DOHH2 (cell line): ENCODE data around the gene LOXHD1.

Experiments
- H3F3A ChIP-seq: fragments of 200-600 bp; sonication (generic), shearing (Covaris generic); 2 replicates; pipeline ENCODE4 v1.6.0; 2016; ENCODE audit warnings: antibody characterized with exemption, mild to moderate bottlenecking; ENCODE audit not compliant: control insufficient read depth, insufficient read depth
- H3K27ac ChIP-seq: fragments of 200-600 bp; sonication (generic); 2 replicates; pipeline ENCODE4 v1.5.1; 2014; ENCODE audit warnings: low read depth, mild to moderate bottlenecking, low read length, moderate library complexity
- H3K27me3 ChIP-seq: fragments of 200-600 bp; sonication (generic); 2 replicates; pipeline ENCODE4 v1.6.1; 2014; ENCODE audit warnings: mild to moderate bottlenecking, low read length, mixed read lengths; ENCODE audit not compliant: control insufficient read depth
- H3K36me3 ChIP-seq: fragments of 200-600 bp; sonication (generic); 2 replicates; pipeline ENCODE4 v1.6.1; 2014; ENCODE audit warnings: mild to moderate bottlenecking, low read length, moderate library complexity, mixed read lengths; ENCODE audit not compliant: control insufficient read depth
- H3K4me1 ChIP-seq: fragments of 200-600 bp; sonication (generic); 2 replicates; pipeline ENCODE4 v1.6.1; 2014; ENCODE audit warnings: mild to moderate bottlenecking, low read length, mixed read lengths; ENCODE audit not compliant: control insufficient read depth
- H3K4me2 ChIP-seq: fragments of 200-600 bp; sonication (generic); 2 replicates; pipeline ENCODE4 v1.6.0; 2014; ENCODE audit warnings: mild to moderate bottlenecking, low read length, moderate library complexity
- H3K4me3 ChIP-seq: fragments of 200-600 bp; sonication (generic); 2 replicates; pipeline ENCODE4 v1.5.1; 2014; ENCODE audit warnings: mild to moderate bottlenecking, low read length, mixed read lengths
- H3K79me2 ChIP-seq: fragments of 200-600 bp; sonication (generic); 2 replicates; pipeline ENCODE4 v1.6.1; 2014; ENCODE audit warnings: mild to moderate bottlenecking, low read length, mixed read lengths; ENCODE audit not compliant: control insufficient read depth
- H3K9me2 ChIP-seq: fragments of 200-600 bp; sonication (generic); replicated peaks from 2 replicates; pipeline ENCODE4 v1.6.1; 2014; ENCODE audit warnings: mild to moderate bottlenecking, low read length, mixed read lengths; ENCODE audit not compliant: control insufficient read depth
- H3K9me3 ChIP-seq: fragments of 200-600 bp; sonication (generic); 2 replicates; pipeline ENCODE4 v1.6.1; 2014; ENCODE audit warnings: antibody characterized with exemption, low read length, mixed read lengths; ENCODE audit not compliant: control insufficient read depth, insufficient read depth
- H4K20me1 ChIP-seq: fragments of 200-600 bp; sonication (generic); 2 replicates; pipeline ENCODE4 v1.6.0; 2014; ENCODE audit warnings: low read depth, mild to moderate bottlenecking, antibody characterized with exemption, low read length, moderate library complexity; ENCODE audit not compliant: control insufficient read depth, insufficient read depth
- EZH2phosphoT487 ChIP-seq: fragments of 200-600 bp; sonication (generic); IDR thresholded peaks from 2 replicates; pipeline ENCODE4 v1.6.1; 2017; ENCODE audit warnings: borderline replicate concordance, mild to moderate bottlenecking, antibody characterized with exemption, low read length, moderate library complexity, mixed read lengths
- TF ChIP-seq, protein P1 (sequence below): fragments of 200-600 bp; sonication (generic); IDR thresholded peaks from one replicate; pipeline ENCODE4 v1.5.1; 2014; ENCODE audit warnings: antibody characterized with exemption, mild to moderate bottlenecking, low read depth, low read length; ENCODE audit not compliant: poor library complexity, severe bottlenecking

LOXHD1 gene

GRCh38 chr18:46566111-46566510, 90.9 kb downstream of the LOXHD1 start:
- H3F3A ChIP-seq, result no peaks in the 10 kb centered on the region
- no peak overlapping the region for H3K27ac ChIP-seq
- TF ChIP-seq, protein P1, sequence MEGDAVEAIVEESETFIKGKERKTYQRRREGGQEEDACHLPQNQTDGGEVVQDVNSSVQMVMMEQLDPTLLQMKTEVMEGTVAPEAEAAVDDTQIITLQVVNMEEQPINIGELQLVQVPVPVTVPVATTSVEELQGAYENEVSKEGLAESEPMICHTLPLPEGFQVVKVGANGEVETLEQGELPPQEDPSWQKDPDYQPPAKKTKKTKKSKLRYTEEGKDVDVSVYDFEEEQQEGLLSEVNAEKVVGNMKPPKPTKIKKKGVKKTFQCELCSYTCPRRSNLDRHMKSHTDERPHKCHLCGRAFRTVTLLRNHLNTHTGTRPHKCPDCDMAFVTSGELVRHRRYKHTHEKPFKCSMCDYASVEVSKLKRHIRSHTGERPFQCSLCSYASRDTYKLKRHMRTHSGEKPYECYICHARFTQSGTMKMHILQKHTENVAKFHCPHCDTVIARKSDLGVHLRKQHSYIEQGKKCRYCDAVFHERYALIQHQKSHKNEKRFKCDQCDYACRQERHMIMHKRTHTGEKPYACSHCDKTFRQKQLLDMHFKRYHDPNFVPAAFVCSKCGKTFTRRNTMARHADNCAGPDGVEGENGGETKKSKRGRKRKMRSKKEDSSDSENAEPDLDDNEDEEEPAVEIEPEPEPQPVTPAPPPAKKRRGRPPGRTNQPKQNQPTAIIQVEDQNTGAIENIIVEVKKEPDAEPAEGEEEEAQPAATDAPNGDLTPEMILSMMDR, result no peak
- TF ChIP-seq EZH2phosphoT487, result no peak
- H3K4me2 ChIP-seq, result no peak overlapping the region
- no peak overlapping the region for H3K4me3 ChIP-seq
- H3K9me2 ChIP-seq, result no peaks in the 10 kb centered on the region
- H3K79me2 ChIP-seq, result no peaks in the 10 kb centered on the region
- no peaks in the 10 kb centered on the region for H3K4me1 ChIP-seq
- H3K36me3 ChIP-seq, result no peaks in the 10 kb centered on the region
- no peaks in the 10 kb centered on the region for H4K20me1 ChIP-seq
- H3K27me3 ChIP-seq, result peaks cover 15% of the 10 kb centered on the region
- H3K9me3 ChIP-seq, result no peaks in the 10 kb centered on the region

- Histone ChIP-seq H3F3A (no peaks in the 10 kb centered on the region), H3K4me2 (no peak overlapping the region), H4K20me1 (no peaks in the 10 kb centered on the region), H3K27ac (no peak overlapping the region), H3K27me3 (peaks cover 15% of the 10 kb centered on the region), H3K36me3 (no peaks in the 10 kb centered on the region), H3K9me3 (no peaks in the 10 kb centered on the region), H3K4me3 (no peak overlapping the region), H3K4me1 (no peaks in the 10 kb centered on the region), H3K79me2 (no peaks in the 10 kb centered on the region), H3K9me2 (no peaks in the 10 kb centered on the region)
- TF ChIP-seq, protein P1, result no peak
- no peak for TF ChIP-seq EZH2phosphoT487
Measured at GRCh38 chr18:46565256-46565655, 91.8 kb downstream of the LOXHD1 start.

- H3K27me3 ChIP-seq, result peaks cover 6% of the 10 kb centered on the region
- no peaks in the 10 kb centered on the region for H3K9me3 ChIP-seq
- H3K4me3 ChIP-seq, result no peak overlapping the region
- no peaks in the 10 kb centered on the region for H4K20me1 ChIP-seq
- H3F3A ChIP-seq, result no peaks in the 10 kb centered on the region
- H3K4me2 ChIP-seq, result no peak overlapping the region
- no peaks in the 10 kb centered on the region for H3K9me2 ChIP-seq
- no peak overlapping the region for H3K27ac ChIP-seq
- TF ChIP-seq, protein P1, result no peak
- no peak for TF ChIP-seq EZH2phosphoT487
- H3K79me2 ChIP-seq, result no peaks in the 10 kb centered on the region
- H3K4me1 ChIP-seq, result no peaks in the 10 kb centered on the region
- no peaks in the 10 kb centered on the region for H3K36me3 ChIP-seq
Measured at GRCh38 chr18:46563317-46563716, 93.7 kb downstream of the LOXHD1 start.

- Histone ChIP-seq H3K36me3 (no peaks in the 10 kb centered on the region), H3K4me2 (no peak overlapping the region), H3K4me1 (no peaks in the 10 kb centered on the region), H3K79me2 (no peaks in the 10 kb centered on the region), H3K9me2 (no peaks in the 10 kb centered on the region), H3K4me3 (no peak overlapping the region), H3K27ac (no peak overlapping the region), H4K20me1 (no peaks in the 10 kb centered on the region), H3K9me3 (no peaks in the 10 kb centered on the region), H3F3A (no peaks in the 10 kb centered on the region), H3K27me3 (no peaks in the 10 kb centered on the region; the same call in 1 of the 2 replicates)
- TF ChIP-seq, protein P1, result no peak
- TF ChIP-seq EZH2phosphoT487, result no peak
Measured at GRCh38 chr18:46562674-46563192, 94.3 kb downstream of the LOXHD1 start.
